Mucosa of descending colon (tissue), 3 donors: ENCODE measurements around the gene COL2A1. TPM values are rescaled to one million over a fixed set of nuclear protein-coding genes. Genes with fewer than 3 reads are reported as not detected.

ENCODE experiments used
- ATAC-seq: fragments of 200-7000 bp; cut with Tn5 transposase; one replicate; pipeline ENCODE4 v1.9.1; 2020; ENCODE audit warnings: mild to moderate bottlenecking, moderate library complexity
- DNase-seq, 3 donors: peaks; one replicate each; pipeline ENCODE4 v3.0.0-alpha.2; 2020
- H3K36me3 ChIP-seq: fragments of 200-600 bp; one replicate; pipeline ENCODE4 v1.8.0; 2021; ENCODE audit warnings: low read depth, mild to moderate bottlenecking
- H3K4me1 ChIP-seq: fragments of 200-600 bp; one replicate; pipeline ENCODE4 v1.8.0; 2021; ENCODE audit warnings: low read depth, mild to moderate bottlenecking
- H3K4me3 ChIP-seq: fragments of 200-600 bp; one replicate; pipeline ENCODE4 v1.8.0; 2021; ENCODE audit warnings: mild to moderate bottlenecking
- H3K9me3 ChIP-seq: fragments of 200-600 bp; one replicate; pipeline ENCODE4 v1.8.0; 2021; ENCODE audit warnings: mild to moderate bottlenecking
- intact Hi-C, 2 donors: fragments of 100-400 bp; cut with DNase I in 1 of 2; cut with micrococcal nuclease in 1 of 2; formaldehyde crosslinking; loops; one replicate each; pipeline versions ENCODE4 v1.11.0 to v1.11.1; 2022; cut with DNase I, micrococcal nuclease
- total RNA-seq, 3 donors: library from RNA; stranded (reverse); fragmentation: NEBNext Ultra II Directional in 2 of 3; extraction: Animal tissue kit (Norgen Biotek cat#: 25700) in 2 of 3; gene quantifications; one replicate each; pipeline versions ENCODE4 v1.2.1 to v1.2.4, GENCODE V29; 2021 to 2023
- TF ChIP-seq, protein P1 (sequence below): fragments of 200-600 bp; IDR thresholded peaks from one replicate; pipeline ENCODE4 v1.8.0; 2022; ENCODE audit warnings: antibody characterized with exemption, mild to moderate bottlenecking
- donor health status: DM: no; HTN: no; CAD: no; lungs with moderate emphysema.
- donor health status: DM: no; HTN: no; CAD: no.
- donor health status: DM: no; HTN: yes; CAD: no.

The COL2A1 gene
- total RNA-seq, 3 donors from 2014 or later: 0.19 to 1.5 (median 1.2) TPM

GRCh38 chr12:48015954-48016353 is 11.7 kb upstream of the COL2A1 start:
- H3K36me3 ChIP-seq: no peaks in the 10 kb centered on the region
- intact Hi-C loops: no loop called here
- no peak overlapping the region for H3K4me3 ChIP-seq
- peak; percentile 25 for ATAC-seq
- no peaks in the 10 kb centered on the region for H3K9me3 ChIP-seq
- H3K4me1 ChIP-seq: no peaks in the 10 kb centered on the region
- TF ChIP-seq, protein P1, sequence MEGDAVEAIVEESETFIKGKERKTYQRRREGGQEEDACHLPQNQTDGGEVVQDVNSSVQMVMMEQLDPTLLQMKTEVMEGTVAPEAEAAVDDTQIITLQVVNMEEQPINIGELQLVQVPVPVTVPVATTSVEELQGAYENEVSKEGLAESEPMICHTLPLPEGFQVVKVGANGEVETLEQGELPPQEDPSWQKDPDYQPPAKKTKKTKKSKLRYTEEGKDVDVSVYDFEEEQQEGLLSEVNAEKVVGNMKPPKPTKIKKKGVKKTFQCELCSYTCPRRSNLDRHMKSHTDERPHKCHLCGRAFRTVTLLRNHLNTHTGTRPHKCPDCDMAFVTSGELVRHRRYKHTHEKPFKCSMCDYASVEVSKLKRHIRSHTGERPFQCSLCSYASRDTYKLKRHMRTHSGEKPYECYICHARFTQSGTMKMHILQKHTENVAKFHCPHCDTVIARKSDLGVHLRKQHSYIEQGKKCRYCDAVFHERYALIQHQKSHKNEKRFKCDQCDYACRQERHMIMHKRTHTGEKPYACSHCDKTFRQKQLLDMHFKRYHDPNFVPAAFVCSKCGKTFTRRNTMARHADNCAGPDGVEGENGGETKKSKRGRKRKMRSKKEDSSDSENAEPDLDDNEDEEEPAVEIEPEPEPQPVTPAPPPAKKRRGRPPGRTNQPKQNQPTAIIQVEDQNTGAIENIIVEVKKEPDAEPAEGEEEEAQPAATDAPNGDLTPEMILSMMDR: no peak
- DNase-seq: no peak

DNA sequence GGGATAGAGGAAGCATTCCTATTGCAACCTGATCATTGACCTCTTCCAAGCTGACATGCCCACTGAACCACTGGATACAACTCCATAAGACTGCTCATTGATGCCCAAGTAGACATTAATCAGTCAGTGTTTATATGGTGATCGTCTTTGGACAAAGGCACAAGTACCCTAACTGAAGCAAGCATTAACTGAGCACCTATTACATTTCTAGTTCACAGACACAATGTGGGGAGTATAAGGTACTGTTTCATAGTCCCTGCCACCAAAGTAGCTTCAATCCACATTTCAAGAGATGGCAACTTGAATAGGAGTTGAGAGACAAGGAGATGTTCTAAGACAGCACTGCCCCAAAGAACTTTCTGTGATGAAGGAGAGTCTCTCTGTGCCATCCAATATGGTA is 10.9 kb upstream of the COL2A1 start:
- intact Hi-C loops: no loop called here
- no peaks in the 10 kb centered on the region for H3K4me1 ChIP-seq
- H3K9me3 ChIP-seq: no peaks in the 10 kb centered on the region
- H3K36me3 ChIP-seq: no peaks in the 10 kb centered on the region
- TF ChIP-seq, protein P1: no peak
- no peak for ATAC-seq
- no peak for DNase-seq
- no peak overlapping the region for H3K4me3 ChIP-seq

DNA sequence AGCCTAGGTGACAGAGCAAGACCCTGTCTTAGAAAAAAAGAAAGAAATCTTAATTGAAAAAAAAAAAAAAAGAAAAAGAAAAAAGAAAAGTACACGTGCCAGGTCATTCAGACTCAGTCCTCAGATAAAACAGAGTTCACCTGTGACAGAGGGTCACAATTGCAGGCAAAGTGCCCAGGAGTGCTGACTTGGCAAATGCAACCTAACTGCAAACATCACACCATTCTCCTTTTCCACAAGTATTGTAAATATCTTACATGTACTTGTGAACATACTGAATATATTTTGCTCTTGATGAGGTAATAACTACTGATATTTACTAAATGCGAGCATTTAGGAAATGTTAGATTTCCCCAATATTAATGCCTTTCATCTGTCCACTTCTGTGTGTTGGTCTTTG is 9.0 kb upstream of the COL2A1 start:
- DNase-seq (no peak), ATAC-seq (no peak)
- intact Hi-C loops: no loop called here
- Histone ChIP-seq H3K36me3 (no peaks in the 10 kb centered on the region), H3K4me3 (no peak overlapping the region), H3K9me3 (no peaks in the 10 kb centered on the region), H3K4me1 (no peaks in the 10 kb centered on the region)
- TF ChIP-seq, protein P1: no peak

DNA sequence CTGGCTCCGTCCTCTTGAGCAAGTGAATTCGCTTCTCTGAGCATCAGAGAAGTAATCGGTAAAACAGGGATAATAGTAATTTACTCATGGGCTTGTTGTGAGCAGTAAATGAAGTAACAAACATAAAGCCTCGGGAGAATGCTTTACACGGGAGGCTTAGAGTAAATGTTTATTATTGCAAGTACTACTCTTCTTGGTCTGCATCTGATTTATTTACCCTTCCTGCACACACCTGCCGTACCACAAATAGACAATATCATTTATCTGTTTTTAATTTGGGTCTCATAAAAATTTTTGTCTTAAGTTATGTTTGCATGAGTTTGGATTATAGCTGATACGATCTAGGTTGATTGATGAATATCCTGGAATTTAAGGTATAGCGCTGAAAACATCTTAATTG is 7.8 kb upstream of the COL2A1 start:
- Histone ChIP-seq H3K9me3 (no peaks in the 10 kb centered on the region), H3K4me3 (no peak overlapping the region), H3K4me1 (no peaks in the 10 kb centered on the region), H3K36me3 (no peaks in the 10 kb centered on the region)
- TF ChIP-seq, protein P1: no peak
- DNase-seq: no peak
- no peak for ATAC-seq
- intact Hi-C loops: no loop called here

DNA sequence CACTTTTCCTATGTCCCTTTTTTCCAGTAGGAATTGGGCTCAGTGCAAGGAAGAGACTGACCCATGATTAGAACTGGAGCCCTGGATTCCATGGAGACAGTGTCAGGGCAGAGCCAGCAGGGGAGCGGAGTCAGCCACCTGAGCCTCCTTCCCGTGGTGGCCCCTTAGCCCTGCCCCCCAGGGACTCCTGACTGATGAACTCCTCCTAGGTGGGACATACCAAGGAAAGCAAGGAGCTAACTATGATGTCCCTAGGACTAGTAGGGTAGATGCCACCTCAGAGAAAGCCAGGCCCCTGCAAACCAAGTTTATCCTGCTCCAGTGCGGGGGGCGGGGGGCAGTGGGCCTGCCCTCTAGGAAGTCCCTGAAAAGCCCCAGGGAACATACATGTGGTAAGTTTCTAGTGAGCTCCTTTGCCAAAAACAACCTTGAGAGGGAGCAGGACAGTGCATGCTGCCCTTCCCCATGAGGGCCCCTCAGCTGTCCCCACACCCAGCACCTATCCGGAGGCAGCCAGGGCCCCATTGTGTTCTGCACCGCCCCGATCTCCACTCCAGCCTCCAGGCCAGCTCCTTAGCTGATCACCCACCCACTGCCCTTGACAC is 6.2 kb upstream of the COL2A1 start:
- ATAC-seq (no peak), DNase-seq (no peak)
- intact Hi-C loops: no loop called here
- TF ChIP-seq, protein P1: no peak
- Histone ChIP-seq H3K36me3 (no peaks in the 10 kb centered on the region), H3K4me1 (no peaks in the 10 kb centered on the region), H3K4me3 (no peak overlapping the region), H3K9me3 (no peaks in the 10 kb centered on the region)

DNA sequence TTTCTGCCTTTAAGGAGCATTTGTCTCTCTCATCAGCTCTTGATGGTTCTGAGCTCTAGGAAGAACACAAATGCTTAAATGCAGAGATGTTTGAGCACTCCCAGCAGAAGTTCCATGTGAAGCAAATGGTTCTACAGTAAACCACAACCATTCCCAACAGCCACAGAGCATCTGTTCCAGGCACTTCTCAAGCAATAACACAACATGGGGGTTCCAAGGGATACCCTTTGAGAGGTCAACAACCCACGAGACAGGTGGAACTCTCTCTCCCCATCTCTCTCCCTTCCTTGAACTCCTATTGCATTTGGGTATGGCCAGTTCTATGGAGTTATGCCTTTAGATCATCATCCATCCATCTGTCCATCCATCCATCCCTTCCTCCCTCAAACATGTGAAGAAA is 5.2 kb upstream of the COL2A1 start:
- peaks cover 4% of the 10 kb centered on the region for H3K4me1 ChIP-seq
- no peak for DNase-seq
- TF ChIP-seq, protein P1: no peak
- no peaks in the 10 kb centered on the region for H3K9me3 ChIP-seq
- no peak overlapping the region for H3K4me3 ChIP-seq
- H3K36me3 ChIP-seq: no peaks in the 10 kb centered on the region
- no peak for ATAC-seq
- intact Hi-C loops: no loop called here
